Measurements from ENCODE around the gene PAQR5. TPM values are rescaled to one million over a fixed set of nuclear protein-coding genes. Genes with fewer than 3 reads are reported as not detected.

PAQR5 gene
- total RNA-seq, 4 donors from 2014 or later = 0.27 to 2.6 (median 1.4) TPM

DNA sequence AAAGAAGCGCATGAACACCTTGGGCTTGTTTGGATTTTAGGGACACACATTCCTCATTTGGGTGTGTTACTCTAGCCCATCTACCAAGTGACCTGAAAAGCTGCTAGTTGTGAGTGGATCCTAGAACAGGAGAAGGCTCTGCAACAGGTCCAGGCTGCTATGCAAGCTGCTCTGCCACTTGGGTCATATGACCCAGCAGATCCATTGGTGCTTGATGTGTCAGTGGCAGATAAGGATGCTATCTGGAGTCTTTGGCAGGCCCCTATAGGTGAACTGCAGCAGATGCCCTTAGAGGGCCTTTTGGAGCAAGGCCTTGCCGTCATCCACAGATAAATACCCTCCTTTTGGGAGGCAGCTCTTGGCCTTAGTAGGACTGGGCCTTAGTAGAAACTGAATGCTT, 53.2 kb downstream of the PAQR5 start:
- 86 to 100% methylated on average over 1 of the region's 2 CpGs for WGBS, 2 donors (ENCODE audit: low coverage in 1 of 2)
- ATAC-seq = no peak
- H3K4me1 ChIP-seq = no peaks in the 10 kb centered on the region

DNA sequence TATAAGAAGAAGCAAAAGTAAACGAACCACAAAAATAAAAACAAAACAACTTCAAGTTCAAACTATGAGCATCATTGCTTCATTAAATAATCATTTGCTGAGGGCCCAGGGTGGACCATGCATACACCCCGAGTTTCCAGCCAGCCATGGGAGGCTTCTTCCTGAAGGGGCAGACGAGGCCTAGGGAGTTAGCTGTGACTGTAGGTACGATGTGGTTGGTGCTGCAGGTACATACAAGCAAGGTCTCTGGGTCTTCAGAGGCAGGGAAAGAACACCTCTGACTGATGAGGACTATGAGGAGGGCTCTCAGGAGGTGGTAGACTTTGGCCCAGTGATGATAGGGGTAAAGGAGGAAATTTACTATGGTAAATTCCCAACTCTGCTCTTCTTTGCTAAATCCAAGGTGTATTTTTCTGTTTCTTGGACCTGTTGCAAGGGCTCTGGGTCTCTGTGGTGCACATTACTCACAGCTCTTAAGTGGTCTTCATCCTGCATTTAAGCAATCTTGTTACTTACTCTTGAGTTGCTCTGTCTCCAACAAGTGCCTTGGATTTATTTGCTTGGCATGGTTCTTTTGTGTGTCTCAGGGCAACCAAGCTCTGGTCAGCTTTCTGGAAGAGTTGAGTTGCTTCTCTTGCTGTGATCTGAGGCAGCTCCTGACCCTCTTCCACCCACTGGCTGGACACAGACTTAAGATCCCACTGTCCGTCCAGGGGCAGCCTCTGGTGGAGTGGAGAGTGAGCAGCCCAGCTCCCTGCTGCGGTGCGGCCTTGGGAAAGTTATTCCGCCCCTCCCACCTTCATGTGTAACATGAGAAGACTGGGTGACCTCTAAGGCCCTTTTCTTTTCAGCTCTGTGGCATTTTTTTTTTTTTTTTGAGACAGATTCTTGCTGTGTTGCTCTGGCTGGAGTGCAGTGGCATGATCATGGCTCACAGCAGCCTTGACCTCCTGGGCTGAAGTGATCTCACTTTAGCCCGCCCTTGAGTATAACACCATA, 59.4 kb downstream of the PAQR5 start:
- 59 to 100% methylated on average over 1 to 9 of the region's 9 CpGs for WGBS, 2 donors (ENCODE audit: low coverage in 1 of 2)
- Histone ChIP-seq H3K36me3 (no peaks in the 10 kb centered on the region), H3K27ac (no peak overlapping the region), H3K4me1 (no peaks in the 10 kb centered on the region), H3K27me3 (no peaks in the 10 kb centered on the region), H3K9me3 (no peaks in the 10 kb centered on the region), H3K4me3 (no peak overlapping the region)
- no peak for ATAC-seq
- TF ChIP-seq POLR2AphosphoS5 (IDR thresholded peaks at IDR 0.05) (no peak), EP300 (IDR thresholded peaks at IDR 0.05) (no peak), POLR2A (IDR thresholded peaks at IDR 0.05) (no peak)
- TF ChIP-seq, protein P1, sequence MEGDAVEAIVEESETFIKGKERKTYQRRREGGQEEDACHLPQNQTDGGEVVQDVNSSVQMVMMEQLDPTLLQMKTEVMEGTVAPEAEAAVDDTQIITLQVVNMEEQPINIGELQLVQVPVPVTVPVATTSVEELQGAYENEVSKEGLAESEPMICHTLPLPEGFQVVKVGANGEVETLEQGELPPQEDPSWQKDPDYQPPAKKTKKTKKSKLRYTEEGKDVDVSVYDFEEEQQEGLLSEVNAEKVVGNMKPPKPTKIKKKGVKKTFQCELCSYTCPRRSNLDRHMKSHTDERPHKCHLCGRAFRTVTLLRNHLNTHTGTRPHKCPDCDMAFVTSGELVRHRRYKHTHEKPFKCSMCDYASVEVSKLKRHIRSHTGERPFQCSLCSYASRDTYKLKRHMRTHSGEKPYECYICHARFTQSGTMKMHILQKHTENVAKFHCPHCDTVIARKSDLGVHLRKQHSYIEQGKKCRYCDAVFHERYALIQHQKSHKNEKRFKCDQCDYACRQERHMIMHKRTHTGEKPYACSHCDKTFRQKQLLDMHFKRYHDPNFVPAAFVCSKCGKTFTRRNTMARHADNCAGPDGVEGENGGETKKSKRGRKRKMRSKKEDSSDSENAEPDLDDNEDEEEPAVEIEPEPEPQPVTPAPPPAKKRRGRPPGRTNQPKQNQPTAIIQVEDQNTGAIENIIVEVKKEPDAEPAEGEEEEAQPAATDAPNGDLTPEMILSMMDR (IDR thresholded peaks at IDR 0.05) = no peak

More for the DNA sequence above, 53.2 kb downstream of the PAQR5 start:
- Histone ChIP-seq H3K27me3 (peaks cover 5% of the 10 kb centered on the region), H3K36me3 (no peaks in the 10 kb centered on the region), H3K9me3 (no peaks in the 10 kb centered on the region), H3K4me3 (no peak overlapping the region), H3K27ac (no peak overlapping the region)
- TF ChIP-seq EP300 (IDR thresholded peaks at IDR 0.05) (no peak), POLR2A (IDR thresholded peaks at IDR 0.05) (no peak), POLR2AphosphoS5 (IDR thresholded peaks at IDR 0.05) (no peak)
- TF ChIP-seq, protein P1 (IDR thresholded peaks at IDR 0.05) = no peak

DNA sequence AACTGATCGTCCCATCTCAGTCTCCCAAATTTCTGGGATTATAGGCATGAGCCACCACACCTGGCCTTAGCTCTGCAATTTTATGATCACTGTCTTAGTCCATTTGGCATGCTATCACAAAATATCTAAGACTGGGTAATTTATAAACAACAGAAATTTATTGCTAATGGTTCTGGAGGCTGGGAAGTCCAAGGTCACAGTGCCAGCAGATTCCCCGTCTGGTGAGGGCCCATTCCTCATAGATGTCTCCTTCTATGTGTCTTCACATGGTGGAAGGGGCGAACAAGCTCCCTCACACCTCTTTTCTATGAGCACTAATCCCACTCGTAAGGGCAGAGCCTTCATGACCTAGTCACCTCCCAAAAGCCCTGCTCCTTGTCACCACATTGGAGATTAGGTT, 60.1 kb downstream of the PAQR5 start:
- Histone ChIP-seq H3K36me3 (no peaks in the 10 kb centered on the region), H3K9me3 (no peaks in the 10 kb centered on the region), H3K27ac (no peak overlapping the region), H3K27me3 (no peaks in the 10 kb centered on the region), H3K4me3 (no peak overlapping the region), H3K4me1 (no peaks in the 10 kb centered on the region)
- no peak for ATAC-seq
- WGBS, 2 donors (ENCODE audit: low coverage in 1 of 2) = 93 to 96% methylated on average over 3 to 4 of the region's 4 CpGs
- TF ChIP-seq POLR2AphosphoS5 (IDR thresholded peaks at IDR 0.05) (no peak), POLR2A (IDR thresholded peaks at IDR 0.05) (no peak), EP300 (IDR thresholded peaks at IDR 0.05) (no peak)
- TF ChIP-seq, protein P1 (IDR thresholded peaks at IDR 0.05) = no peak

DNA sequence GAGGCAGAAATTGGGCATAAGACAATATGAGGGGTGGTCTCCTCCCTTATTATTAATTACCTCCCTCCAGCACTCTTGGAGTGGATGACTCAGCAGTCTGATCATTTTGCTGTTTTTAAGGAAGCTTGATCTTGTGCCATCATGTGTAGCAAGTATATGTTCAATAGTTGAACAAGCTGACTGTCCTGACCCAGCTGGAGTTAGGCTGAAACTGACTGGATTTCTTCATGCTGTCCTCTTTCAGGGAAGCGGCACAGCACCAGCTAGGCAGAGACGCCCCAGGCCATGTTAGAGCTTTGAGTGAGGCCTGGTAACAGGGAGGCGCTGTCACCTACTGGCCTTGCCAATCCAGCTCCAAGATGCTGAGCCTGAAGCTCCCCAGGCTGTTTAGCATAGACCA, 61.0 kb downstream of the PAQR5 start:
- 100% methylated on average over 1 of the region's 3 CpGs; no CpG with 5 or more reads in 1 of the 2 donors for WGBS, 2 donors (ENCODE audit: low coverage in 1 of 2)

More for the DNA sequence above, 61.0 kb downstream of the PAQR5 start:
- no peaks in the 10 kb centered on the region for H3K27me3 ChIP-seq
- TF ChIP-seq POLR2A (IDR thresholded peaks at IDR 0.05) = no peak
- no peak for TF ChIP-seq EP300 (IDR thresholded peaks at IDR 0.05)
- no peak for TF ChIP-seq POLR2AphosphoS5 (IDR thresholded peaks at IDR 0.05)
- TF ChIP-seq, protein P1 (IDR thresholded peaks at IDR 0.05) = no peak
- H3K27ac ChIP-seq = no peak overlapping the region
- no peaks in the 10 kb centered on the region for H3K4me1 ChIP-seq
- H3K9me3 ChIP-seq = no peaks in the 10 kb centered on the region
- H3K36me3 ChIP-seq = no peaks in the 10 kb centered on the region
- no peak for ATAC-seq
- no peak overlapping the region for H3K4me3 ChIP-seq

Data from gastroesophageal sphincter (tissue), 4 donors.